GM12878 (cell line): ENCODE measurements around the gene TARBP2. TPM values are rescaled to one million over a fixed set of nuclear protein-coding genes. Genes with fewer than 3 reads are reported as not detected.
A peak's percentile ranks its signal among the peaks of the same experiment; 100 is the strongest.

Experiments used
- ATAC-seq: fragments of 200-7000 bp; cut with Tn5 transposase; 3 replicates; pipeline ENCODE4 v1.9.1; 2020; ENCODE audit warnings: mild to moderate bottlenecking, moderate library complexity
- BruUV-seq: library from RNA; stranded (reverse); fragments of 400-500 nt; replicated peaks from 2 replicates; lab custom pipeline; 2021; lab: Mats Ljungman, UMichigan
- CTCF ChIA-PET: fragments of 300-600 bp; sonication (Branson Sonifier 250); formaldehyde crosslinking; extraction: SDS; loops from one replicate; lab custom pipeline; 2021; ENCODE audit warnings: inconsistent platforms; lab: Yijun Ruan, JAX
- POLR2A ChIA-PET: fragments of 350-600 bp; formaldehyde crosslinking; extraction: SDS; loops from one replicate; lab custom pipeline; 2021; ENCODE audit warnings: inconsistent platforms; lab: Charles Lee
- RAD21 ChIA-PET: fragments of 300-600 bp; sonication (Branson Sonifier 250); formaldehyde crosslinking; loops from one replicate; lab custom pipeline; 2023; ENCODE audit warnings: antibody characterized with exemption; ENCODE audit not compliant: unreplicated experiment; lab: Charles Lee
- SMC1A ChIA-PET: fragments of 300-600 bp; sonication (Branson Sonifier 250); formaldehyde crosslinking; loops from one replicate; lab custom pipeline; 2023; ENCODE audit not compliant: unreplicated experiment, uncharacterized antibody; lab: Charles Lee
- DNase-seq: peaks from one replicate; pipeline ENCODE4 v3.0.0-alpha.2; 2011; ENCODE audit warnings: low read depth, low spot score
- FAIRE-seq: peaks from 3 replicates; lab custom pipeline; 2011; peaks lifted over from hg19 to GRCh38; lab: Jason Lieb, UNC
- H2AFZ ChIP-seq: 2 replicates; pipeline ENCODE4 v1.6.0; 2011; ENCODE audit warnings: low read depth, low read length, control low read depth; ENCODE audit not compliant: control insufficient read depth
- H3K27ac ChIP-seq: 2 replicates; pipeline ENCODE4 v1.5.1; 2011; ENCODE audit warnings: control low read depth; ENCODE audit not compliant: control insufficient read depth, insufficient read depth
- H3K27me3 ChIP-seq, 2 experiments: replicated peaks in 1 of 2; 2 replicates each; pipeline versions ENCODE4 v1.6.0 to v1.6.1; 2011; ENCODE audit warnings: low read length in 1 of 2; ENCODE audit not compliant: control insufficient read depth in 2 of 2, insufficient read depth in 2 of 2
- H3K36me3 ChIP-seq, 2 experiments: 2 replicates each; pipeline ENCODE4 v1.5.1; 2011; ENCODE audit warnings: low read length in 1 of 2; ENCODE audit not compliant: control insufficient read depth in 2 of 2, insufficient read depth in 2 of 2
- H3K4me1 ChIP-seq: 2 replicates; pipeline ENCODE4 v1.6.1; 2011; ENCODE audit warnings: mild to moderate bottlenecking, low read length, moderate library complexity, mixed read lengths; ENCODE audit not compliant: control insufficient read depth, insufficient read depth
- H3K4me2 ChIP-seq: 2 replicates; pipeline ENCODE4 v1.6.0; 2011; ENCODE audit warnings: control low read depth; ENCODE audit not compliant: control insufficient read depth, insufficient read depth
- H3K4me3 ChIP-seq: fragments of 200-600 bp; sonication (generic); 2 replicates; pipeline ENCODE4 v1.5.1; 2016
- H3K79me2 ChIP-seq: 2 replicates; pipeline ENCODE4 v1.6.0; 2011; ENCODE audit warnings: low read length; ENCODE audit not compliant: control insufficient read depth, insufficient read depth
- H3K9ac ChIP-seq: 2 replicates; pipeline ENCODE4 v1.8.0; 2011; ENCODE audit warnings: low read length, control low read depth, mixed read lengths; ENCODE audit not compliant: control insufficient read depth, insufficient read depth
- H3K9me3 ChIP-seq: replicated peaks from 3 replicates; pipeline ENCODE4 v1.5.1; 2011; ENCODE audit warnings: mild to moderate bottlenecking, low read length; ENCODE audit not compliant: control insufficient read depth, insufficient read depth
- H4K20me1 ChIP-seq: 2 replicates; pipeline ENCODE4 v1.6.0; 2011; ENCODE audit not compliant: control insufficient read depth, insufficient read depth
- EGR1 ChIP-seq, 2 experiments: IDR thresholded peaks; 1 replicate in 1 of 2; 2 replicates in 1 of 2; pipeline ENCODE4 v1.6.1; 2011 to 2012; ENCODE audit warnings: low read depth in 2 of 2, low read length in 2 of 2, borderline replicate concordance in 1 of 2, mild to moderate bottlenecking in 1 of 2, moderate library complexity in 1 of 2
- FOXK2 ChIP-seq: fragments of 450-650 bp; IDR thresholded peaks from 2 replicates; pipeline ENCODE4 v1.6.1; 2017; ENCODE audit warnings: mild to moderate bottlenecking, moderate library complexity
- MTA3 ChIP-seq: IDR thresholded peaks from 2 replicates; pipeline ENCODE4 v1.6.1; 2012; ENCODE audit warnings: low read length, inconsistent platforms, borderline replicate concordance
- PAX8 ChIP-seq: fragments of 450-650 bp; IDR thresholded peaks from 2 replicates; pipeline ENCODE4 v1.6.1; 2017; ENCODE audit warnings: mild to moderate bottlenecking, moderate library complexity
- POLR2A ChIP-seq: IDR thresholded peaks from 2 replicates; pipeline ENCODE4 v1.6.1; 2011; ENCODE audit warnings: low read depth, mild to moderate bottlenecking, low read length
- POLR2AphosphoS2 ChIP-seq: IDR thresholded peaks from 2 replicates; pipeline ENCODE4 v1.6.1; 2011; ENCODE audit warnings: low read depth, mild to moderate bottlenecking, low read length, improper control_type of control experiment, moderate library complexity
- POLR2AphosphoS5 ChIP-seq: IDR thresholded peaks from 2 replicates; pipeline ENCODE4 v1.6.1; 2011; ENCODE audit warnings: mild to moderate bottlenecking, low read length, inconsistent platforms
- POU2F2 ChIP-seq: IDR thresholded peaks from 3 replicates; pipeline ENCODE4 v1.6.1; 2011; ENCODE audit warnings: low read depth, mild to moderate bottlenecking, low read length, borderline replicate concordance
- RAD51 ChIP-seq: fragments of 450-650 bp; IDR thresholded peaks from 2 replicates; pipeline ENCODE4 v1.6.1; 2016; ENCODE audit warnings: moderate library complexity, mild to moderate bottlenecking, inconsistent platforms
- RUNX3 ChIP-seq: IDR thresholded peaks from 2 replicates; pipeline ENCODE4 v1.6.1; 2012; ENCODE audit warnings: low read length, inconsistent platforms
- SIN3A ChIP-seq: IDR thresholded peaks from 2 replicates; pipeline ENCODE4 v1.6.1; 2012; ENCODE audit warnings: low read depth, low read length, improper control_type of control experiment
- USF1 ChIP-seq: IDR thresholded peaks from 2 replicates; pipeline ENCODE4 v1.6.1; 2011; ENCODE audit warnings: borderline replicate concordance, low read depth, mild to moderate bottlenecking, moderate library complexity, mixed read lengths, low read length; ENCODE audit not compliant: insufficient read depth; ENCODE audit errors: extremely low read length
- YBX1 ChIP-seq: fragments of 450-650 bp; IDR thresholded peaks from 2 replicates; pipeline ENCODE4 v1.6.1; 2016; ENCODE audit warnings: antibody characterized with exemption
- ZNF24 ChIP-seq: fragments of 450-650 bp; IDR thresholded peaks from 2 replicates; pipeline ENCODE4 v1.6.1; 2017; ENCODE audit warnings: antibody characterized with exemption, mild to moderate bottlenecking
- WGBS: methylation state at CpG from one replicate; pipeline ENCODE4 v1.1.6; 2016; ENCODE audit warnings: low lambda C conversion rate; ENCODE audit not compliant: insufficient replicate concordance, insufficient coverage; ENCODE audit errors: missing lambda C conversion rate; 5-methylcytosine and 5-hydroxymethylcytosine counted together
- in situ Hi-C: fragments of 300-500 bp; cut with MboI; formaldehyde crosslinking; loops from 9 replicates; pipeline ENCODE4 v1.14.3; 2018; ENCODE audit warnings: mixed read lengths
- intact Hi-C: fragments of 100-400 bp; cut with micrococcal nuclease; formaldehyde crosslinking; loops from one replicate; pipeline ENCODE4 v1.14.2; 2022; ENCODE audit not compliant: unreplicated experiment
- polyA plus RNA-seq, 11 experiments: library from polyadenylated mRNA; depleted of rRNA in 4 of 11; unstranded in 6 of 11; stranded (reverse) in 5 of 11; fragments of >200 nt; fragmentation: Nextera tagmentation in 4 of 11; fragmentation: Illumina TruSeq in 1 of 11; extraction: Ambion mirVana in 4 of 11; extraction: Trizol in 1 of 11; gene quantifications; 1 replicate in 1 of 11; 2 replicates in 10 of 11; pipeline versions ENCODE4 v1.2.1 to v1.2.3, GENCODE V29; 2011 to 2016; ENCODE audit warnings: inconsistent platforms in 2 of 11, missing spikeins in 2 of 11, low read depth in 1 of 11
- total RNA-seq, 4 experiments: library from RNA; depleted of rRNA in 3 of 4; stranded (reverse); fragments of >200 nt in 3 of 4; fragmentation: Illumina TruSeq in 1 of 4; extraction: Trizol in 1 of 4; gene quantifications; 2 replicates each; pipeline versions ENCODE4 v1.2.1 to v1.2.3, GENCODE V29; 2013 to 2021
- TF ChIP-seq, protein P1 (sequence below): fragments of 450-650 bp; IDR thresholded peaks from 2 replicates; pipeline ENCODE4 v1.6.1; 2017; ENCODE audit warnings: antibody characterized with exemption, mild to moderate bottlenecking, moderate library complexity
- TF ChIP-seq, protein P2 (sequence below): fragments of 450-650 bp; IDR thresholded peaks from 2 replicates; pipeline ENCODE4 v1.6.1; 2017; ENCODE audit warnings: mild to moderate bottlenecking

The TARBP2 gene
- total and polyA plus RNA-seq, 10 of the 15 experiments (the other 5 are each of a cell fraction or from before 2014, with no cell fraction given): 5.5 to 60.1 (median 36.8) TPM

- 84% methylated on average over 16 of the region's 17 CpGs for WGBS
- no TSS peak for BruUV-seq
- ChIA-PET RAD21 (no interaction called here), SMC1A (interaction anchor here (1.0 kb wide), 1 partner anchor 10 kb away, joined by 3 read pairs; no protein-coding TSS in a partner anchor), CTCF (interaction anchor here (0.6 kb wide), 1 partner anchor 13 kb away, joined by 3 read pairs; no protein-coding TSS in a partner anchor), POLR2A (interaction anchor here (1.2 kb wide), 1 partner anchor 11 kb away, joined by 3 read pairs; no protein-coding TSS in a partner anchor)
- DNase-seq: no peak
- Histone ChIP-seq H3K79me2 (no peaks in the 10 kb centered on the region), H3K4me2 (no peak overlapping the region), H3K4me3 (no peak overlapping the region), H3K27me3 (no peaks in the 10 kb centered on the region), H3K4me1 (no peaks in the 10 kb centered on the region), H3K9me3 (no peaks in the 10 kb centered on the region), H4K20me1 (no peaks in the 10 kb centered on the region), H2AFZ (no peak overlapping the region), H3K36me3 (peaks cover 22 to 38% of the 10 kb centered on the region in 2 experiments), H3K27ac (no peak overlapping the region), H3K9ac (no peak overlapping the region)
- intact Hi-C loops (no loop called here), in situ Hi-C loops (no loop called here)
- no peak for FAIRE-seq
- no peak for TF ChIP-seq MTA3
- TF ChIP-seq POLR2AphosphoS5: peak; percentile 37; the same call in 1 of the 2 replicates
- no peak for TF ChIP-seq SIN3A
- TF ChIP-seq POLR2AphosphoS2: 0 out of 2 replicates have a peak, but pooled peaks have one; percentile 53
- no peak for TF ChIP-seq USF1
- TF ChIP-seq PAX8: no peak
- TF ChIP-seq POU2F2: no peak
- peak; percentile 35; the same call in 1 of the 2 replicates for TF ChIP-seq POLR2A
- no peak for TF ChIP-seq RAD51
- no peak for TF ChIP-seq EGR1 (IDR thresholded peaks at IDR 0.05; ENCODE audit: borderline replicate concordance in 1 of 2, low read depth in 2 of 2, low read length in 2 of 2)
- no peak for TF ChIP-seq RUNX3
- no peak for TF ChIP-seq FOXK2
- TF ChIP-seq, protein P1, sequence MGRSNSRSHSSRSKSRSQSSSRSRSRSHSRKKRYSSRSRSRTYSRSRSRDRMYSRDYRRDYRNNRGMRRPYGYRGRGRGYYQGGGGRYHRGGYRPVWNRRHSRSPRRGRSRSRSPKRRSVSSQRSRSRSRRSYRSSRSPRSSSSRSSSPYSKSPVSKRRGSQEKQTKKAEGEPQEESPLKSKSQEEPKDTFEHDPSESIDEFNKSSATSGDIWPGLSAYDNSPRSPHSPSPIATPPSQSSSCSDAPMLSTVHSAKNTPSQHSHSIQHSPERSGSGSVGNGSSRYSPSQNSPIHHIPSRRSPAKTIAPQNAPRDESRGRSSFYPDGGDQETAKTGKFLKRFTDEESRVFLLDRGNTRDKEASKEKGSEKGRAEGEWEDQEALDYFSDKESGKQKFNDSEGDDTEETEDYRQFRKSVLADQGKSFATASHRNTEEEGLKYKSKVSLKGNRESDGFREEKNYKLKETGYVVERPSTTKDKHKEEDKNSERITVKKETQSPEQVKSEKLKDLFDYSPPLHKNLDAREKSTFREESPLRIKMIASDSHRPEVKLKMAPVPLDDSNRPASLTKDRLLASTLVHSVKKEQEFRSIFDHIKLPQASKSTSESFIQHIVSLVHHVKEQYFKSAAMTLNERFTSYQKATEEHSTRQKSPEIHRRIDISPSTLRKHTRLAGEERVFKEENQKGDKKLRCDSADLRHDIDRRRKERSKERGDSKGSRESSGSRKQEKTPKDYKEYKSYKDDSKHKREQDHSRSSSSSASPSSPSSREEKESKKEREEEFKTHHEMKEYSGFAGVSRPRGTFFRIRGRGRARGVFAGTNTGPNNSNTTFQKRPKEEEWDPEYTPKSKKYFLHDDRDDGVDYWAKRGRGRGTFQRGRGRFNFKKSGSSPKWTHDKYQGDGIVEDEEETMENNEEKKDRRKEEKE: no peak
- TF ChIP-seq, protein P2, sequence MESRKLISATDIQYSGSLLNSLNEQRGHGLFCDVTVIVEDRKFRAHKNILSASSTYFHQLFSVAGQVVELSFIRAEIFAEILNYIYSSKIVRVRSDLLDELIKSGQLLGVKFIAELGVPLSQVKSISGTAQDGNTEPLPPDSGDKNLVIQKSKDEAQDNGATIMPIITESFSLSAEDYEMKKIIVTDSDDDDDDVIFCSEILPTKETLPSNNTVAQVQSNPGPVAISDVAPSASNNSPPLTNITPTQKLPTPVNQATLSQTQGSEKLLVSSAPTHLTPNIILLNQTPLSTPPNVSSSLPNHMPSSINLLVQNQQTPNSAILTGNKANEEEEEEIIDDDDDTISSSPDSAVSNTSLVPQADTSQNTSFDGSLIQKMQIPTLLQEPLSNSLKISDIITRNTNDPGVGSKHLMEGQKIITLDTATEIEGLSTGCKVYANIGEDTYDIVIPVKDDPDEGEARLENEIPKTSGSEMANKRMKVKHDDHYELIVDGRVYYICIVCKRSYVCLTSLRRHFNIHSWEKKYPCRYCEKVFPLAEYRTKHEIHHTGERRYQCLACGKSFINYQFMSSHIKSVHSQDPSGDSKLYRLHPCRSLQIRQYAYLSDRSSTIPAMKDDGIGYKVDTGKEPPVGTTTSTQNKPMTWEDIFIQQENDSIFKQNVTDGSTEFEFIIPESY: no peak
- no peak for TF ChIP-seq YBX1
- TF ChIP-seq ZNF24: no peak
- no peak for ATAC-seq
These were observed 14.2 kb upstream of the TARBP2 start for GRCh38 chr12:53486736-53487487.
